ENCODE measurements around the gene NEURL1B.

NEURL1B gene

GRCh38 chr5:172732201-172732865 is 91.3 kb downstream of the NEURL1B start:
- DNase-seq (ENCODE audit: low spot score), result no peak

GRCh38 chr5:172733131-172733973 is 92.3 kb downstream of the NEURL1B start:
- no peak for DNase-seq (ENCODE audit: low spot score)

- DNase-seq (ENCODE audit: low spot score), result no peak
Measured at GRCh38 chr5:172733974-172734346, 92.9 kb downstream of the NEURL1B start.

GRCh38 chr5:172735141-172735831 is 94.2 kb downstream of the NEURL1B start:
- DNase-seq (ENCODE audit: low spot score), result no peak

GRCh38 chr5:172736508-172737135 is 95.6 kb downstream of the NEURL1B start:
- no peak for DNase-seq (ENCODE audit: low spot score)

GRCh38 chr5:172739375-172739774 is 98.3 kb downstream of the NEURL1B start:
- no peak for DNase-seq (ENCODE audit: low spot score)

- DNase-seq (ENCODE audit: low spot score), result no peak
Measured at GRCh38 chr5:172740428-172741205, 99.6 kb downstream of the NEURL1B start.

Data from hematopoietic multipotent progenitor cell treated with erythropoietin and hydrocortisone succinate and interleukin-3 and kit ligand, for 15 days (in vitro differentiated cells).